GM19025 (cell line): ENCODE measurements around the gene PCBP3.
"Not testable (repeated sequence)": the region's sequence is repeated elsewhere in the genome, so short reads cannot be mapped to it uniquely, and the experiment has no call there.

Source experiments
- ATAC-seq: cut with Tn5 transposase; IDR thresholded peaks from one replicate; pipeline ENCODE4 v1.9.1; 2021; ENCODE audit warnings: mild to moderate bottlenecking, low read depth, moderate library complexity; ENCODE audit not compliant: unreplicated experiment

PCBP3 gene

DNA sequence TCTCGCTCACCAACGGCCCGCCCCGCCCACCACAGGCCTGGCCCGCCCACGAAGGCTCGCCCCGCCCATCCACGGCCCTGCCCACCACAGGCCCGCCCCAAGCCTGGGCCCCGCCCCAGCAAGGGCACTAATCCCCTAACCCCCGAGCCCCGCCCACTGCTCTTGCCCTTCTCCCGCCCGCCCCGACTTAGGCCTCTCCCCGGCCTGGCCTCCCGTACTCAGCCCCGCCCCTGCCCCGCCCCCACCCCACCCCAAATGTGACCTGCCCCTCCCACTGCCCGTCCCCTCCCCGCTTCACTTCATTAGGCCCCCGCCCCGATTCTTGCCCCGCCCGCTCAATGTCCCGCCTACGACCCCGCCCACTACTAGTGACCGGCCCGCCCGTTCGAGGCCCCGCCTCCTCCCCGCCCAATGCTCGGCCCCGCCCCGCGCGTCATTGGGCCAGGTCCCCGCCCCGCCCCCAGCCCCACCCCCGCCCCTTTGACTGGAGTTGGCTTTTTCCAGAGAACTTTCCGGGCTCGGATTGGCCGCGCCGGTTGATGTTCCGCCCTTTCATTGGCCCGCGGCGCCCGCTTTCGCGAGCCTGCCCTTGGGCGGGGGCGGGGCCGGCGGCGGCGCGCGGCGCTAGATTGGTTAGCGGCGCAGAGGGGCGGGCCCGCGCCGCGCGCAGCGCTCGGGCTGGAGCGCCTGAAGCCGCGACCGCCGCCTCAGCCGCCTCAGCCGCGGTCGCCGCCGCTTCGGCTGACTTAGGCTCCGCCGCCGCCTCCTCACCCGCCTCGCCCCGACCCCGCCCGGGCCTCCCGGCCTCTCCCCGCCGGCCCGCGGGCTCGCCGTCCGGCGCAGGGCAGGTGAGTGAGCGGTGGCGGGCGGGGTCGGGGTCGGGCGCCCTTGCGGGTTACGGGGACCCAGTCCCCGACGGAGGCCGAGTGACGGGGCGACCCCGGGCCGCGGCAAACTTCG lies at the start of gene PCBP3:
Gene PCBP3 (plus strand): TSS at position 705 of the 960 bp plus-strand sequence. CDS start 206,361 bp downstream, outside the sequence.
- peak; percentile 67 for ATAC-seq

- no peak for ATAC-seq
Observed at GRCh38 chr21:45594721-45595489, 48.6 kb upstream of the PCBP3 start.

DNA sequence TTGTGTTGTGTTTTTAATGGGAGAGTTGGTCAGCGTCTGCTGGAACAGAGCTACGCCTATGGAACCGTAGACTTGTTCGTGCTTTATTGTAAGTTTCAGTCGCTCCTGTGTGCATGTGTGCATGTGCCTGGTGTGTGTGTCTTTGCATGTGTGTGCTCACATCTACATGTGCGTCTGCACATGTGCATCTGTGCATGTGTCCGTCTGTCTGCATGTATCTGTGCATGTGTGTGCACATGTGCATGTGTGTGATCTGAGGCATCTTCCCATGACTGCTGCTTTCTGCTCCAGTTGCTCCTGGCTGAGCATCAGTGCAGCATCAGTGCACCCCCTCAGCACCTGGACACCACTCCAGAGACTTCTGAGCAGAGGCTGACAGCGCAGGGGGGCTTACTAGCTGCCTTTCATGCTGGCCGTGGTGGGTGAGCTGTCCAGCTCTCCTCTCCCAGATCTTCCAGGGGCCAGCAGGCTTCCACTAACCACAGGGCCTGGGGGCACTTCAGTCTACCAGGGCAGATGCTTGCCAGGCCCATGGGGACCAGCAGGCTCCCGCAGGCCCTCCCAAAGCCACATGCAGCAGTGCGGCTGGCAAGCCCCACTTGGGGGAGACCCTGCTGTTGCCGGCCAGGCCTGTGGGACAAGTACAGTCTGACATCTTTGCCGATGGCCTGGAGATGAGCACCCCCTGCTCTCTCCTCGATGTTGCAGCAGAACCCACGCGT lies 47.8 kb upstream of the PCBP3 start:
- no peak for ATAC-seq

DNA sequence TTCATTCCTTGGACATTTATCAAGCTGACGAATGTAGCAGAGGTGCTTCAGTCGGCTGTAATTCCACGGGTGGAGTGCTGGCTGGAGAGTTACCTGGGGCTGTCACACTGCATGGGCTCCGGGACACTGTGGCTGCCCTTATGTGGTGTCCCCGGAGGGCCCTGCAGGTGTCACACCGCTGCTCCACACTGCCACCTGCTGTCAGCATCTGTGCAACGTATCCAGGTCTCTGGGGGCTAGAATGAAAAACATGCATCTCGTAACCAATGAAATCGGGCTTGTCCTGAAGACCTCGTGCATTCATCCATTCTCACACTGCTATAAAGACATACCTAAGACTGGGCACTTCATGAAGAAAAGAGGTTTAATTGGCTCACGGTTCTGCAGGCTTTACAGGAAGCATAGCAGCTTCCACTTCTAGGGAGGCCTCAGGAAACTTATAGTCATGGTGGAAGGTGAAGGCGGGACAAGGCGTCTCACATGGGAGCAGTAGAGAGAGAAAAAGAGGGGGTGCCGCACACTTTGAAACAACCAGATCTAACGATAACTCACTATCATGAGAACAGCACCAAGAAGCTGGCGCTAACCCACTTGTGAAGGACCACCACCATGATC lies 46.7 kb upstream of the PCBP3 start:
- no peak for ATAC-seq

GRCh38 chr21:45598109-45598508 lies 45.4 kb upstream of the PCBP3 start:
- ATAC-seq = no peak

DNA sequence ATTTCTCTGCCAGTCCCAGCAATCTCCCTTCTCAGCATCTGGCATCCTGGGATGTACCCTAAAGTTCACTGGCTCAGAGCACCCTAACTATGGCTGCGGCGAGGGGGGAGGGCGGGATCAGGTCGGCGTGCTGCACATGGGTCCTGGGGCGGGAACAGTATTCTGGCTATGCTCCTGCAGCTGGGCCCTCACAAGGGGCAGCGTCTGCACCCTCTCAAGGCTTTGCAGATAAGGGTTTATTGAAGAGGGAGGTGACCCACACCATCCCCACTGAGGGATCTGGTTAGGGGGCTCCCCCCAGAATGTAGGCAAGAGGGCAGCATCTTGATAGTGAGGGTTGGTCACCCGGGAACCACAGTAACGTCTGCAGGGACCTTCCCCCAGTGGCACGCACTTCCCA lies 44.9 kb upstream of the PCBP3 start:
- ATAC-seq = no peak

- ATAC-seq = no peak
Observed at GRCh38 chr21:45599146-45599581, 44.4 kb upstream of the PCBP3 start.

DNA sequence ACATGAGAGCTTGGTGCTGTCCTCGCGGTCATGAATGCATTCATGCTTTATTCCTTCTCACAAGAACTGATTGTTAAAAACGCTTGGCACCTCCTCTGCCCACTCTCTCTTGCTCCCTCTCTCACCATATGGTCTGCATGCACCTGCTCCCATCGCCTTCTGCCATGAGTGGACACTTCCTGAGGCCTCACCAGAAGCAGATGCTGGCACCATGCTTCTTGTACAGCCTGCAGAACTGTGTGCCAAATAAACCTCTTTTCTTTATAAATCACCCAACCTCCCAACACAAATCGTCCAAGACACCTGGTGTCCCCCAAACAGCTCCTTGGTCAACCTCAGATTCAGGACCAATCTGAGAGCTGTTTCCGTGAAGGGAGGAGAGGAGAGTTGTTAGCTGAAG lies 43.3 kb upstream of the PCBP3 start:
- no peak for ATAC-seq

DNA sequence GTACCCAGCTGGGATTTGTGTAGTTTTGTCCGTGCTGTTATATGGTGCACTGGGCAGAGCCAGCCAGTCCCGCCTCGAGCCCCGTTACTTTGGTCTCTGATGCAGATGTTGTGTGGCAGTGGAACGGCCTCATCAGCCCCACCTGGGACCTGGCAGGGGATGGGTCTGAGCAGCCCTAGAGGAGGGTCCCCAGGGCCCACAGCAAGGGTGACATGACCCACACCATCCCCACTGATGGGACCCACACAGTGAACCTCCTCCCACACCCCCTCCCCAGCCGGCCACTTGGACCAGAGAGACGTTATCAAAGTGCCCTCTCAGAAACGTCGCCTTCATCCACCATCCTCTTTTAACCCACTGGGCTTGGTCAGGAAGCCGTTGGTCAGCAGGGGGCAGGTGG lies 42.0 kb upstream of the PCBP3 start:
- ATAC-seq = no peak

DNA sequence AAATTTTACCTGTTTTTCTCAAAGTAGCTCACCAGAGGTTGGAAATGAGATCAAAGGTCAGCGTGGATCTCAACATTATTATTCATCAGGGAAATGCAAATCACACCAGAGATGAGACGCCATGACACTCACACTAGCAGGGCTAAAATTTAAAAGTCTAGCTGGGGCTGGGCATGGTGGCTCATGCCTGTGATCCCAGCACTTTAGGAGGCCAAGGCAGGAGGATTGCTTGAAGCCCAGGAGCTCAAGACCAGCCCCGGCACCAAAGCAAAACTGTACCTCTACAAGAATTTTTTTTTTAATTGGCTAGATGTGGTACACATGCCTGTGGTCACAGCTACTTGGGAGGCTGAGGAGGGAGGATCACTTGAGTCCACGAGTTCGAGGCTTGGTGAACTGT lies 41.4 kb upstream of the PCBP3 start:
- no peak for ATAC-seq

- ATAC-seq = no peak
Observed at GRCh38 chr21:45603481-45603880, 40.0 kb upstream of the PCBP3 start.

GRCh38 chr21:45604681-45605080 lies 38.8 kb upstream of the PCBP3 start:
- ATAC-seq = not testable (repeated sequence)

GRCh38 chr21:45607021-45607908 lies 36.3 kb upstream of the PCBP3 start:
- no peak for ATAC-seq

- ATAC-seq = no peak
Observed at GRCh38 chr21:45607909-45608295, 35.6 kb upstream of the PCBP3 start.

DNA sequence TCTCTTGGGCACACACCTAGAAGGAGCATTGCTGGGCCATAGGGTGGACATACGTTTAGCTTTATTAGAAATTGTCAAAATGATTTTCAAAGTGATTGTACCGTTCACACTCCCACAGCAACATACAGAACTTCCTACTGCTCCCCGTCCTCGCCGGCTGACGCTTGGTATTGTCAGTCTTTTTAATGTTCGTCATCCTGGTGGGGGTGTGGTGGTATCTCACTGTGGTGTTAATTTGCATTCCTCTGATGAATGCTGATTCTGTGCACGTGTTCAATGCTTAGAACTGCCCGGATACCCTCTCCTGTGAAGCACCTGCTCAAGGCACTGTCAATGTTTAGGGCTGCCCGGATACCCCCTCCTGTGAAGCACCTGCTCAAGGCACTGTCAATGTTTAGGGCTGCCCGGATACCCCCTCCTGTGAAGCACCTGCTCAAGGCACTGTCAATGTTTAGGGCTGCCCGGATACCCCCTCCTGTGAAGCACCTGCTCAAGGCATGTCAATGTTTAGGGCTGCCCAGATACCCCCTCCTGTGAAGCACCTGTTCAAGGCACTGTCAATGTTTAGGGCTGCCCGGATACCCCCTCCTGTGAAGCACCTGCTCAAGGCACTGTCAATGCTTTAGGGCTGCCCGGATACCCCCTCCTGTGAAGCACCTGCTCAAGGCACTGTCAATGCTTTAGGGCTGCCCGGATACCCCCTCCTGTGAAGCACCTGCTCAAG lies 34.6 kb upstream of the PCBP3 start:
- ATAC-seq = not testable (repeated sequence)

DNA sequence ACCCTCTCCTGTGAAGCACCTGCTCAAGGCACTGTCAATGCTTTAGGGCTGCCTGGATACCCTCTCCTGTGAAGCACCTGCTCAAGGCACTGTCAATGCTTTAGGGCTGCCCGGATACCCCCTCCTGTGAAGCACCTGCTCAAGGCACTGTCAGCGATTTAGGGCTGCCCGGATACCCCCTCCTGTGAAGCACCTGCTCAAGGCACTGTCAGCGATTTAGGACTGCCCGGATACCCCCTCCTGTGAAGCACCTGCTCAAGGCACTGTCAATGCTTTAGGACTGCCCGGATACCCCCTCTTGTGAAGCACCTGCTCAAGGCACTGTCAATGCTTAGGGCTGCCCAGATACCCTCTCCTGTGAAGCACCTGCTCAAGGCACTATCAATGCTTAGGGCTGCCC lies 33.9 kb upstream of the PCBP3 start:
- not testable (repeated sequence) for ATAC-seq

DNA sequence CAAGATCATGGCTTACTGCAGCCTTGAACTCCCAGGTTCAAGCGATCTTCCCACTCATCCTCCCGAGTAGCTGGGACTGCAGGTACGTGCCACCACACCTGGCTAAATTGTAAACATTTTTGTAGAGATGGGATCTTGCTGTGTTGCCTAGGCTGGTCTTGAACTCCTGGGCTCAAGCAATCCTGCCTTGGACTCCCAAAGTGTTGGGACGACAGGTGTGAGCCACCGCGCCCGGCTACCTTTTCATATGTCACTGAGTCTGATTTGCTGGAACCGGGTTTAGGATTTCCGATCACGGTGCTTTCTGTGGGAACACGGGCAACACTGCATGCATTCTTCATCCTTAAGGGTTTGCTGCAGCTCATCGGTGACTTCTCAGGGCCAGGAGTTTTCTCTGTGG lies 32.2 kb upstream of the PCBP3 start:
- ATAC-seq = no peak

- no peak for ATAC-seq
Observed at GRCh38 chr21:45611939-45612664, 31.4 kb upstream of the PCBP3 start.
